ENCODE data around the gene MIS18A.

The MIS18A gene

DNA sequence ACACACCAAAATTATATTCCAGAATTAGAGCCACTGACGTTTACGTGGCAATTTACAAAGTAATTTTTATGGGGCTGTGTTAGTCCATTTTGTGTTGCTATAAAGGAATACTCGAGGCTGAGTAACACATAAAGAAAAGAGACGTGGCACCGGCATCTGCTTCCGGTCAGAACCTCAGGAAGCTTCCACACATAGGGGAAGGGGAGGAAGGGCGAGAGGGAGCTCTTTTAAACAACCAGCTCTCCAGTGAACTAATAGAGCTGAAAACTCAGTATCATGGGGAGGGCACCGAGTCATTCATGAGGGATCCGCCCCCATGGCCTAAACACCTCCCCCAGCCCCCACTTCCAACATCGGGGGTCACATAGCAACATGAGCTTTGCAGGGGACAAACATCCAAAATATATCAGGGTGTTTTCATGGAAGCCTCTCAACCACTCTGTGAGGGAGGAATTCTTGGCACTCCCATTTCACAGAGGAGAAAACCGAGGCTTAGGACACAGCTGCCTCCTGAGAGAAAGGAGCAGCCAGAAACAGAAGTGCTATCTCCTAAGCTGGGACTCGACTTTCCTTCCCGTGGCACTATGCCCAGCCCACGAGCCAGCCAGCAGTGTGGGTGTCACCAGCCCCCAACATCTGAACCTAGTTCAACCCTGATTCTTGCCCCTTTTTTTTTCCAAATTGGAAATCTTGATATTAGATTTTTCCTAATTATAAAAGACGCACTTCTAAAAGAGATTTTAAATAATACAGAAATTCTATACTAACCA lies 29.2 kb downstream of the MIS18A start:
- DNase-seq = no peak

GRCh38 chr21:32248571-32249461 lies 30.0 kb downstream of the MIS18A start:
- DNase-seq = no peak

DNA sequence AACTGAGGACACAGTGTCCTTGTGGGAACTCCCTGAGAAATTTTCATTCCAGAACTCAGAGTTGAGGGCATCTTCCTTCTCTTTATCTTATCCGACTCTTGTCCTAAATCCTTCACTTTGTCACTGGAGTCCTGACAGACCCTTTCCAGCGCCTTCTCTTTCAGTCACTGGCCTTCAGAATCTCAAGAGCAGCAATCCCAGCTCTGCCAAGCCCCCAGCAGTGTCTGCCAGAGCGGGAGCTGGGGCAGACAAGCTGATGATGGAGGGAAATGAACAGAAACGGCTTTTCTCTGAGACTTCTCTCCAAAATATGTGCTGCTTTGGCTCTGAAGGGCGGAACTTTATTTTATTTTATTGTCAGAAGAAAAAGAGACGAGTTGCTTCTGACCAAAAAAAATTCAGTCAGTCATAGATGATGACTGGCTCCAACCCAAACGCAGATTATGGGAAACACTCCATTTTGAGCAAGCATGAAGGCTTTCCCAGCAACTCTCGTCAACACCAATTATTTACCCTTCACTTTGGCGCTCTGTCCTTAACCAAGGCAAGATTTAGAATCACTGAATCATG lies 32.2 kb downstream of the MIS18A start:
- no peak for DNase-seq

DNA sequence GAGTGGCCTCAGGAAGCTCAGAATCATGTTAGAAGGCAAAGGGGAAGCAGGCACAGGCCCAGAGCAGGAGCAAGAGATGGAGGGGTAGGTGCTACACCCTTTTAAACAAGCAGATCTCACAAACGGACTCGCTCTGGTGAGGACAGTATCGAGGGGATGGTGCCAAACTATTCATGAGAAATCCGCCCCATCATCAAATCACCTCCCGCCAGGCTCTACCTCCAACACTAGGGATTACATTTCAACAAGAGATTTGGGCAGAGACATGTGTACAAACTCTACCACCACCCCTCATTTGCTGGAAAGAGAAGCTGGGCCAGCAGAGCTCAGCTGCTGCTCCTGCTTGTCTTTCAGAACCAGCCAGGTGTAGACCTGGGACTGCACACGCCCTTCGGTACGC lies 32.9 kb downstream of the MIS18A start:
- DNase-seq = no peak

- no peak for DNase-seq
Measured at GRCh38 chr21:32240851-32241687, 37.8 kb downstream of the MIS18A start.

- DNase-seq = no peak
Measured at GRCh38 chr21:32239551-32239950, 39.3 kb downstream of the MIS18A start.

GRCh38 chr21:32238063-32238462 lies 40.8 kb downstream of the MIS18A start:
- DNase-seq = no peak

- no peak for DNase-seq
Measured at GRCh38 chr21:32237021-32237420, 41.8 kb downstream of the MIS18A start.

- DNase-seq = no peak
Measured at GRCh38 chr21:32233722-32234301, 45.0 kb downstream of the MIS18A start.

- no peak for DNase-seq
Measured at GRCh38 chr21:32233055-32233546, 45.7 kb downstream of the MIS18A start.

GRCh38 chr21:32226444-32226843 lies 52.4 kb downstream of the MIS18A start:
- no peak for DNase-seq
